T1000 (cell line): ENCODE measurements around the gene KCTD11.
A peak's percentile ranks its signal among the peaks of the same experiment; 100 is the strongest.
"Not testable (repeated sequence)": the region's sequence is repeated elsewhere in the genome, so short reads cannot be mapped to it uniquely, and the experiment has no call there.

ENCODE experiments used
- DNase-seq: peaks from one replicate; lab custom pipeline; 2025; ENCODE audit warnings: mixed read lengths; lab: John Stamatoyannopoulos, UW

KCTD11 gene

DNA sequence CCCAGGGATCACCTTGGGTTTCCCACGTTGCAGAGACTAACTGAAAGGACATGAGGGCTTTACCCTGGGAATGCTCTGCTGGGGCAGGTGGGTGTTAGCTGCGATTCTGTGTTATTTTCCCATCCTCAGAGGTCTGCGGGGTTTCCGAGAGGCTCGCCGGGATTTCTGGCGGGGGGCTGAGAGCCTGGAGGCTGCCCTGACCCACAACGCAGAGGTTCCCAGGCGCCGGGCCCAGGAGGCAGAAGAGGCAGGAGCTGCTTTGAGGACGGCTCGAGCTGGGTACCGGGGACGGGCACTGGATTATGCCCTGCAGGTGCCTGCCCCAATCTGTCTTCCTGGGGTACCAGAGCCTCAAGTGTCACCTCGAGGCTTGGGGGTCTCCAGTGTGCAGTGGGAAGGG is 8.7 kb upstream of the KCTD11 start:
- DNase-seq = no peak

DNA sequence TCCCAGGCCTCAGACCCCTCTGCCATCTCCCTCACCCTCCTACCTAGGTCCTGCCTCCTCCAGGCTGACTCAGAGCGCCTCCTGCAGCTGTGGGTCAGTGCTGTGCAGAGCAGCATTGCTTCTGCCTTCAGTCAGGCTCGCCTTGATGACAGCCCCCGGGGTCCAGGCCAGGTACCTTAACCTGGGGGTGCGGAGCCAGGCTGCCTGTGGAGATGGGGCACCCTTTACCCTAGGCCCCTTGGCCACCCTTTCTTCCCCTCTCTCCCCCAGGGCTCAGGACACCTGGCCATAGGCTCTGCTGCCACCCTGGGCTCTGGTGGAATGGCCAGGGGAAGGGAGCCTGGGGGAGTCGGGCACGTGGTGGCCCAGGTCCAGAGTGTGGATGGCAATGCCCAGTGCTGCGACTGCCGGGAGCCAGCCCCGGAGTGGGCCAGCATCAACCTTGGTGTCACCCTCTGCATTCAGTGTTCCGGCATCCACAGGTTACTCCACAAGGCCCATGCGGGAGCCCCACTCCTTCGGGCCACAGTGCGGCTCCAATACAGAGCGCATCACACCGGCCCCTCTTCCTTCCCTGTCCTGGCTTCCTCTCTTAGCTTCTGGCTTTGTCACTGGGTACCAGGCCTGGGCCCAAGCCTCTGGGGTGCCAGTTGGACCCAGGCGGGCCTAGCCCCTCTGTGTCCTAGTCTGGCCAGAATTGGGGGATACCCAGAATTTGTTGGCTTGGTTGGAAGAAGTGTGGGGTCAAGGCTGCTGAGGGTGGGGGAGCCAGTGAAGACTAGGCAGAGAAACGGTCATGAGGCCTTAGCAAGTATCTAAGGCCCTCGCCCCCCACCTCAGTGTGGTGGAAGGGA is 5.0 kb upstream of the KCTD11 start:
- no peak for DNase-seq

DNA sequence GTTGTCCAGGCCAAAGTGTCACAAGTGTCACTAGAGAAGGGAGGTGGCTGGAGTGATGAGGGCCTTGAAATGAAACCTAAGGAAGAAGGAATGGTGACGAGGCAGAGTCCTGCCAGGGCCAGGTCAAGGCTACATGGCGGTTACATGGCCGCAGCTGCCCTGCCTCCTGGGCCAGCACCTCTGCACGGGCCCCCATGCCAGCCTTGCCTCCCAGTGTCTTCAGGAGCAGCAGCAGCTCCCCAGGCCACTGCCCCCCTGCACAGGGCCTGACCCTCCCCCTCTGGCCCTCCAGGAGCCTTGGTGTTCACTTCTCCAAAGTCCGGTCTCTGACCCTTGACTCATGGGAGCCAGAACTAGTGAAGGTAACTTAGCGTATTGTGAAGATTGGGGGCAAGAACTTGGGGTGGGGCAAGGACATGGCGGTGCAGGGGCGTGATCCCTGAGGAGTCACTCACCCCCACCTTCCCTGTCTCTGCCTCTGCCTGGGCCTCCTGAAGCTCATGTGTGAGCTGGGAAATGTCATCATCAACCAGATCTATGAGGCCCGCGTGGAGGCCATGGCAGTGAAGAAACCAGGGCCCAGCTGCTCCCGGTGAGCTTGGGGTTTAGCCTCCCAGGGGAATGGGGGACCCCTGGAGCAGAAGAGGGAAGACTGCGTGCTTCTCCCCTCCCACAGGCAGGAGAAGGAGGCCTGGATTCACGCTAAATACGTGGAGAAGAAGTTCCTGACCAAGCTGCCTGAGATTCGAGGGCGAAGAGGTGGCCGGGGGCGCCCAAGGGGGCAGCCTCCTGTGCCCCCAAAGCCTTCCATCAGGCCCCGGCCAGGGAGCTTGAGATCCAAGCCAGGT is 4.1 kb upstream of the KCTD11 start:
- DNase-seq = no peak

DNA sequence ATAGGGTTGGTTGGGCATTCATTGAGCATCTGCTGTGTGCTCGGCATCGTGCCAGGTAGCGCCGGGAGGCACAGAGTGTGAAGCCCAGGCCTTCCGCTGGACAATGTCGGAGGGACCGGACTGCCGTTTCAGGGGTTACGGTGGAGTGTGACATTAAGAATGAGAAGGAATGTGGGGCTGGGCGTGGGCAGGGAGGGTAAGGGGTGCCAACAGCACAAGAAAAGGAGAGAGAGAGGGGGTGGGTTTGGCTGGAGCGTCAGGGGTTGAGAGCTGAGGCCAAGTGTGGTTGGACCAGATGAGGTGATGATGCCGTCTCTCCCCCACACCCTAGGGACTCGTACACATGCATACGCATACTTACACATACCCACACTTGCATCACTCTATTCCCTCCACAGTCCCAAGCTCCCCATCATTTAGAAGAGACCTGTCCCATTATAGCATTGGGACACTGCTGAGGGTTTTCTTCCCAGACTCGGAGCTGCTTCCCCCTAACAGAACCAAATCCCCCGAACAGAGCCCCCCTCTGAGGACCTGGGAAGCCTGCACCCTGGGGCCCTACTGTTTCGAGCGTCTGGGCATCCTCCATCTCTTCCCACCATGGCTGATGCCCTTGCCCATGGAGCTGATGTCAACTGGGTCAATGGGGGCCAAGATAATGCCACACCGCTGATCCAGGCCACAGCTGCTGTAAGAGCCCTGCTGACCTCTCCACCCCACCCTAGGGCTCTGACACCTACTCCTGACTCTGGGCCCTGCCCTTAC is 3.3 kb upstream of the KCTD11 start:
- DNase-seq = no peak

DNA sequence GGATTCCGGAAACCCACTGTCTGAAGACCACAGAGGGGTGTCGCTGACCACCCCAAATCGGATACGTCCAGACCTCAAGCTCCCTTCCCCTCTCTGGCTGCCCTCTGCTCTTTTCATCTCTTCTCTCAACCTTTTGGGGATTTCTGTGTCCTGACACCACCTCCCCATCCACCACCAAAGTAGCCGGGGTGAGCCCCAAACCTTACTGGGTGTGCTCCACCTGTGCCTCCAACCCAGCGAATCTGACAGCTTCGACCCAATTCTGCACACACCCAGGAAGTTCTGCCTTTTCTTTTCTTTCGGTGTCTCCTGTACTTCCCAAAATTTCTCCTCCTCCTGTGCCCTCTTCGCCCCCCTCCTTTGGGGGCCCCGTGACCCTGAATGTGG is 534 bp downstream of the KCTD11 start:
- no peak for DNase-seq

DNA sequence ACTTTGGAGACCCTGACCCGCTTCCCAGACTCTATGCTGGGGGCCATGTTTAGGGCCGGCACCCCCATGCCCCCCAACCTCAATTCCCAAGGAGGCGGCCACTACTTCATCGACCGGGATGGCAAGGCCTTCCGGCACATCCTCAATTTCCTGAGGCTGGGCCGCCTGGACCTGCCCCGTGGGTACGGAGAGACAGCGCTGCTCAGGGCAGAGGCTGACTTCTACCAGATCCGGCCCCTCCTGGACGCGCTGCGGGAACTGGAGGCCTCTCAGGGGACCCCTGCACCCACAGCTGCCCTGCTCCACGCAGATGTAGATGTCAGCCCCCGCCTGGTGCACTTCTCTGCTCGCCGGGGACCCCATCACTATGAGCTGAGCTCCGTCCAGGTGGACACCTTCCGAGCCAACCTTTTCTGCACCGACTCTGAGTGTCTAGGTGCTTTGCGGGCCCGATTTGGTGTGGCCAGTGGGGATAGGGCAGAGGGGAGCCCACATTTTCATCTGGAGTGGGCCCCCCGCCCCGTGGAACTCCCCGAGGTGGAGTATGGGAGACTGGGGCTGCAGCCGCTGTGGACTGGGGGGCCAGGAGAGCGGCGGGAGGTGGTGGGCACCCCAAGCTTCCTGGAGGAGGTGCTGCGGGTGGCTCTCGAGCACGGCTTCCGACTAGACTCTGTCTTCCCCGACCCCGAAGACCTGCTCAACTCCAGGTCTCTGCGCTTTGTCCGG is 1.1 kb downstream of the KCTD11 start:
- DNase-seq = no peak

DNA sequence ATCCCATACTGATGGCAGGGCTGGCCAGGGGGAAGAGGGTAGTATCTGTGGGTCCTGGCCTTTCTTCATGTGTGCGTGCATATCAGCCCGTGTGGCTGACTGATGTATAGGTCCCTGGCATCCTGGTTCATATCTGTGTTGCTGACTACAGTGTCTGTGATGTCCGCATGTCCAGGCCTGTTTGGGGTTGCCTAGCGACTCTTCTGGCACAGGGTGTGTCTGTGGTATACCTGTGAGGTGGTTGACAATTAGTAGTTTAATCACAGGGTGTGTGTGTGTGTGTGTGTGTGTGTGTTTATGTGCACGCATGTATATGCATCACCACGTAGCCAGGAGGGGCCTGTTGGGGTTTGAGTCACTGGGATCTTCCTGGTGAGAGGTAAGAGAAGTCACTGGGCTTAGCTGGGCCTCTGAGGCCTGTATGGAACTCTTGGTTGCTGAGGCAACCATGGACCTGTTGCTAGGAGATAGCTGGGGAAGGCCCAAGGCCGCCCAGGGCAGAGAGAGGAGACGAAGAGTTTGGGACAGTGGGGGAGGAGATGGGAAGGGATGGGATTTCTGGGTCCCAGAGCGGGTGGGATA is 2.4 kb downstream of the KCTD11 start:
- peak; percentile 41 for DNase-seq

DNA sequence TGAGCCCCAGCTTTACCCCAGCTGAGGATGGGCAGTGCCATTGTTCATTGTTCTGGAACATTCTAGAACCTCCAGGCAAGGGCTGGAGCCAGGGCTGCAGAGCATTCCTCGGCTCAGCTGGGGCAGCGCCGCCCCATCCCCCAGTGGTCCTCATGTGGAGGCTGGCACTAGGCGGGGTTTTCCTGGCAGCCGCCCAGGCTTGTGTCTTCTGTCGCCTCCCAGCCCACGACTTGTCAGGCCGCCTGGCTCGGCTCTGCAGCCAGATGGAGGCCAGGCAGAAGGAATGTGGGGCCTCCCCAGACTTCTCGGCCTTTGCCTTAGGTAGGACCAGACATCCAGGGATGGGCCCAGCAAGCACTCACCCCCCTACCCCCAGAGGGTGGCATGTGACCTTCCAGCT is 3.1 kb downstream of the KCTD11 start, which contains the start of gene TMEM95:
TSS of gene TMEM95 (plus strand) at position 104 of the 400 bp plus-strand sequence. CDS start at position 153, 49 bp downstream.
- no peak for DNase-seq

DNA sequence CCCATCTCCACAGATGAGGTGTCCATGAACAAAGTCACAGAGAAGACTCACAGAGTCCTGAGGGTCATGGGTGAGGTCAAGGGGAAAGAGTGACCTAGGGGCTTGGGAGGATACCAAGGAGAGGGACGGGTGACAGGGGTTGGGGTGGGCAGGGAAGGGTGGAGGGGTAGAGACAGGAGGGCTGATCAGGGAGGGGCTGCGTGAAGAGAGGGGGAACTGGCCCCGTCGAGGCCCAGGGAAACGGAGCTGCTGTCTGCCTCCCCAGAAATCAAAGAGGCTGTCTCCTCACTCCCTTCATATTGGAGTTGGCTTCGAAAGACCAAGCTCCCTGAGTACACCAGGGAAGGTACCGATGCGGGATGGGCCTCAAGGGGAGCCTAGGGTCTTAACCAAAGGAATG is 3.6 kb downstream of the KCTD11 start:
- DNase-seq = no peak

DNA sequence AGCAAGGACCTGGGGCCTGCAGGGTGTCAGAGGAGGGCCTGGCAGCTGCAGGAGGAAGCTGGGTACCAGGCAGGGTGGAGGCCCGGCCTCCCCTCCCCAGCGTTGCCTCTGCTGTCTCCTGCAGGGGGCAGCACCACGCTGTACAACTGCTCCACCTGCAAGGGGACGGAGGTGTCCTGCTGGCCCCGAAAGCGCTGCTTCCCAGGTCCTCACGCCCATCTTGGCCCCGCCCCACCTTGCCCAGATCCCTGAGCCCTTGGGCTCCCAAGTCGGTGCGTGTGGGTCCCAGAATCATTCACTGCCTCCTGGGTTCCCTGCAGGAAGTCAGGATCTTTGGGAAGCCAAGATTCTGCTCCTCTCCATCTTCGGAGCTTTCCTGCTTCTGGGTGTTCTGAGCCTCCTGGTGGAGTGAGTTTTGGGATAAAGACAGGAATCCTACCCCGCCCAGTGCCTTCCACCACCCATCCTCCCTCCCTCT is 4.1 kb downstream of the KCTD11 start:
- peak; percentile 11 for DNase-seq

DNA sequence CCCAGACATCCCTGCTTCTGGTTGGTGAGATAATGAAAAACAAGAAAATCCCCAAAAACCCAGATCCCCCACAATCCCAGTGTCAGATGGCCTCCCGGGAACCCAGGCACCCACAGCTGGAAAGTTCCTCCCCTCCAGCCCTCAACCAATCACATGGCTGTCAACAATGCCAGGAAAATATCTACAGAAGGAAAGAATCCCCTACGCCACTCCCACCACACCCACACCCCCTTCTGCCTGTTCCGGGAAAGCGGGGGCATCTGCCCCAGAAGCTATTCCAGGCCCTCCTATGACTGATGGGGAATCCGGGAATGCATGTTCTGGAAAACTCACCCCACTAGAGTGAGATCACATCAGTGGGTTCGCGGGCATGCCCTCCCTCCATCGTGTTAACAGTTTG is 4.8 kb downstream of the KCTD11 start:
- no peak for DNase-seq

DNA sequence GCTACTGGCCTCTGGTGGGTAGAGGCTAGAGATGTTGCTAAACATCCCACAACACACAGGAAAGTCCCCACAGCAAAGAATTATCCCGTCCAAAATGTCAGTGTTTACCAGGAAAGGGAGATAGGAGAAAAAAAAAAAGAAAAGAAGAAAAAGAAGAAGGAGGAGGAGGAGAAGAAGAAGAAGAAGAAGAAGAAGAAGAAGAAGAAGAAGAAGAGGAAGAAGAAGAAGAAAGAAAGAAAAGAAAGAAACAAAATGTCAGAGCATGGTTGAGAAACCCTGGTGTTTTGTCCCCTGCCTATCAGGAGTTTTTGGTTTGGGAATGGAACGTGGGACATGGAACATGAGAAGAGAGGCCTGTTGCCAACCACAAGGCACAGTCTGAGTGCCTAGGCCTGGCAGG is 5.4 kb downstream of the KCTD11 start:
- DNase-seq = no peak

DNA sequence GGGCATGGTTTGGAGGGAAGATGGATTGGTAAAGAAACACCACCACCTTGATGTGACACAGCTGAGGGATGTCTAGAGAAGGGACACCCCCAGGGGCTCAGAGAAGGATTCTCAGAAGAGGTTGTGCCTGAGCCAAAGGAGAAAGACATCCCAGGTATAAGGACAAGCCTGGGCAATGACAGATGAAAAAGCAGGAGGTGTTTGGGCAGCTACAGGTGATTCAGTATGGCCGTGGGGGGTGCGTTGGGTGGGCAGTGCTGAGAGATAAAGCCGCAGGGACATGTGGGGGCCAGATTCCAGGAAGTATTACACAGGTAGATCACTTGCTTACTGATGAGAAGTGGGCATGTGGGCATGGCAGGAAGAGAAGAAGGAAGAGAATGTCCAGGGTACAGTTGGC is 9.9 kb downstream of the KCTD11 start:
- no peak for DNase-seq

DNA sequence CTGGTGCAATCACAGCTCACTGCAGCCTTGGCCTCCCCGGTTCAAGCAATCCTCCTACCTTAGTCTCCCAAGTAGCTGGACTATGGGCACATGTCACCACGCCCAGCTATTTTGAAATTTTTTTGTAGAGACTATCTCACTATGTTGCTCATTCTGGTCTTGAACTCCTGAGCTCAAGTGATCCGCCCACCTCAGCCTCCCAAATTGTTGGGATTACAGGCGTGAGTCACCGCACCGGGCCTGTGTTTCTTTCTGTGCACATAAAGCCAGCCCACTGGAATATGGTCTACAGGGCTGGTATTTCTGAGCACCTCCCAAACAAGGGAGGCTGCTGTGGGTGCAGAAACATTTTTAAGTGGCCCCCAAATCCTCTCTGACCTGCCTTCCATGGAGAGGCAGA is 11.3 kb downstream of the KCTD11 start:
- no peak for DNase-seq

DNA sequence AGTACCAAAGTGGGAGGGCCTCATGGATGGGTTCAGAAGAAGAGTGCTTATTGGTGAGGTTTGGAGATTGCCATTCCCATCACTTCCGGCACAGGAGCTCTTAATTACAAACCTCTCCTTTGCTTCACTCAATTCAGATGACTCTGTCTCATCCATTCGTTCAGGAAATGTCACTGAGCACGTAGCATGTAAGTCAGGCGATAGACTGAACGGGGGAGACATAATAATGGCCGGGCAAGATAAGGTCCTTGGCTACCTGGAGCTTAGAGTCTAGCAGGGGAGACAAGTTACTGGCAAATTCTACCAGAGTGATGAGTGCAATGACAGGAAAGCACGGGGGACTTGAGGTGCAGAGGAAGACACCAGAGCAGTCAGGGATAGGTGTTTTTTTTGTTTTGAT is 14.0 kb downstream of the KCTD11 start:
- DNase-seq = not testable (repeated sequence)

DNA sequence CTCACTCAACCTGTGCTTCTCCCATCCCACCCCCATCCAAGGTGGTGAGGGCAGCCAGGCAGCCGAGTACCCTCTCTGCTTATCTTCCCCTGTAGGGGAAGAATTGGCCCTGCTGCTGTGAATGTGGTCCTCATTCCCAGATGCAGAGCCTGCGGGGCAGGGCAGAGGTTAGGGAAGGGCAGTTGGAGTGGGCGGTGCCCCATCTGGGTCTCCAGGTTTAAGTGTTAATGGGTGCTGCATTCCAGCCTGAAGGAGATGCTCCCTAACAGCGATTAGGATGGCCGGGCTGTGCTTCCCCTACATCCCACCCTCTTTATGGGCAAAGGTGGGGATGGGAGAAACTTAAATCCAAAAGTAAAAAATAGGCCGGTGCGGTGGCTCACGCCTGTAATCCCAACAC is 15.1 kb downstream of the KCTD11 start:
- DNase-seq = no peak

DNA sequence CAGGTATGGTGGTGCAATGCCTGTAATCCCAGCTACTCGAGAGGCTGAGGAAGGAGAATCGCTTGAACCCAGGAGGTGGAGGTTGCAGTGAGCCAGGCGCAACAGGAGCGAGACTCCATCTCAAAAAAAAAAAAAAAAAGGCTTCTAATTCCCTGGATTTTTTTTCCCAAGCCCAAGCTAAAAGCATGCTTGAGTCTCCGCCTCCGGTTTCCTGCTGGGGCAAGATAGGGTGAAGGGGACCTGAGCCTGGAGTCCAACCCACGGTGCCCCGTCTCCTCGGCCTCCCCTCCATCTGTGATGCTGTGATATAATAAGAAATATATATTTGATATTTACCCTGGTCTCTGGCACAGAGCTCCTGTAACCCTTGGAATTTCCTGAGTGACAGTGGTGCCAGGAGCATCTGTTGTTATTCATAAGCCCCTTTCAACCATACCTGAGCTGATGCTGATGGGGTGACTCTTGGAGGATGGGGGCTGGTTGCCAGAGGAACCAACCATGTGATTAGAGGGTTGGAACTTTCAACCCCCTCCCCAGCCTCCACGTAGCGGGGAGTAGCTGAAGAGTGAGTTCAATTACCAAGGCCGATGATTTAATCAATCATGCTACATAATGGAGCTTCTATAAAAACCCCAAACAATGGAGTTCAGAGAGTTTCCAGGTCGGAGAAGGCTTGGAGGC is 16.1 kb downstream of the KCTD11 start:
- no peak for DNase-seq

DNA sequence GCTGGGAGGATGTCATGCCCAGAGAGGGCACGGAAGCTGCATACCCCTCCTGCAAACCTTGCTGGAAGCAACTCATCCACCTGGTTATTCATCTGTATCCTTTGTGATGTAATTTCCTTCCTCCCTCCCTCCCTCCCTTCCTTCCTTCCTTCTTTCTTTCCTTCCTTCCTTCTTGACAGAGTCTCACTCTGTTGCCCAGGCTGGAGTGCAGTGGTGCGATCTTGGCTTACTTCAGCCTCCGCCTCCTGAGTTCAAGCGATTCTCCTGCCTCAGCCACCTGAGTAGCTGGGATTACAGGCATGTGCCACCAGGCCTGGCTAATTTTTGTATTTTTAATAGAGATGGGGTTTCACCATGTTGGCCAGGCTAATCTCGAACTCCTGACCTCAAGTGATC is 16.6 kb downstream of the KCTD11 start:
- not testable (repeated sequence) for DNase-seq

DNA sequence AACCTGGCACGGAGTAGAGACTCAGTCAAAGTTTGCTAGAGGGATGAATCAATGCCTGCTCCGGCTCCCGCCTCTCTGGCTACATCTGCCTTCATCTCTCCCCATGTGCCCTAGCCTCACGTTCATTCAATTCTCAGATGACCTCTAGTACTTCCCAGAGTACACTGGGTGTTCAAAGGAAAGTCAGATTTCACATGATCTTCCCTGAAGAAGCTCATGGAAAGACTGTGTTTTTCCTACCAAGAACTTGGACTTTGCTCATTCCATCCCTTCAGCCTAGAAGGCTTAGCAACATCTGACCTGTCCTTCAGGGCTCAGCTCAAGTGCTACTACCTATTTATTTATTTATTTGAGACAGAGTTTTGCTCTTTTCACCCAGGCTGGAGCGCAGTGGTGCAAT is 17.9 kb downstream of the KCTD11 start:
- no peak for DNase-seq

DNA sequence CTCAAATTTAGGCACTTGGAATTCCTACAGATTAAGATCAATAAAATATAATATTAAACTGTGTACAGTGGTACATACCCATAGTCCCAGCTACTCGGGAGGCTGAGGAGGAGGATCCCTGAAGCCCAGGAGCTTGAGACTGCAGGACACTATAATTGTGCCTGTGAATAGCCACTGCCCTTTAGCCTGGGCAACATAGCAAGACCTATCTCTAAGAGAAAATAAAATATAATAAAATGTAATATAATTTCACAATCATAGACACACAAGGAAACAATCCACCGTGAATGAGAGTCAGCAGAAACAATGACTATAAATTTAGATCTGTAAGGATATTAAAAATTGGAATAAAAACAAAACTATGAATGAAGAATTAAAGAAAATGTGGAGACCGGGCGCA is 18.9 kb downstream of the KCTD11 start:
- DNase-seq = no peak

DNA sequence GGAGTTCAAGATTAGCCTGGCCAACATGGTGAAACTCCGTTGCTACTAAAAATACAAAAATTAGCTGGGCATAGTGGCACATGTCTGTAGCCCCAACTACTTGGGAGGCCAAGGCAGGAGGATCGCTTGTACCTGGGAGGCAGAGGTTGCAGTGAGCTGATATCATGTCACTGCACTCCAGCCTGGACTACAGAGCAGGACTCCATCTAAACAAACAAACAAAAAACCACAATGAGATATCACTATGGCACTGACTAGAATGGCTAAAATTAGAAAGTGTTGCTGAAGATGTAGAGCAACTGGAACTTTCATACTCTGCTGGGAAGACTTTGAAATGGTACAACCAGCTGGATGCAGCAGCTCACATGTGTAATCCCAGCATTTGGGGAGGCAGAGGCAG is 22.4 kb downstream of the KCTD11 start:
- no peak for DNase-seq
